Fibroblast of lung (primary cell): ENCODE measurements around the gene ARL9. TPM values are rescaled to one million over a fixed set of nuclear protein-coding genes. Genes with fewer than 3 reads are reported as not detected.

ENCODE experiments used
- DNase-seq, 2 donors: peaks; one replicate each; pipeline versions ENCODE4 v3.0.0 to v3.0.0-alpha.2; 2010; ENCODE audit warnings: low read depth in 2 of 2
- H2AFZ ChIP-seq: 2 replicates; pipeline ENCODE4 v1.5.1; 2012; ENCODE audit warnings: low read length, control low read depth, inconsistent platforms
- H3K27ac ChIP-seq: 2 replicates; pipeline ENCODE4 v1.5.1; 2011; ENCODE audit warnings: low read length, control low read depth; ENCODE audit not compliant: insufficient read depth
- H3K27me3 ChIP-seq: 2 replicates; pipeline ENCODE4 v1.5.1; 2011; ENCODE audit warnings: mild to moderate bottlenecking, low read length; ENCODE audit not compliant: control insufficient read depth, insufficient read depth
- H3K36me3 ChIP-seq: 2 replicates; pipeline ENCODE4 v1.5.1; 2011; ENCODE audit warnings: low read length; ENCODE audit not compliant: control insufficient read depth, insufficient read depth
- H3K4me1 ChIP-seq: 2 replicates; pipeline ENCODE4 v1.5.1; 2011; ENCODE audit warnings: low read length; ENCODE audit not compliant: control insufficient read depth, insufficient read depth; ENCODE audit errors: extremely low read depth
- H3K4me2 ChIP-seq: 2 replicates; pipeline ENCODE4 v1.5.1; 2011; ENCODE audit warnings: low read length, control low read depth; ENCODE audit not compliant: insufficient read depth; ENCODE audit errors: extremely low read depth
- H3K4me3 ChIP-seq, 4 experiments: fragments of 200-600 bp in 1 of 4; sonication (generic) in 1 of 4; replicated peaks in 1 of 4; 2 replicates each; pipeline ENCODE4 v1.5.1; 2011 to 2016; ENCODE audit warnings: low read length in 4 of 4, low read depth in 3 of 4, mild to moderate bottlenecking in 3 of 4, control low read depth in 2 of 4, inconsistent platforms in 1 of 4, mixed read lengths in 1 of 4; ENCODE audit not compliant: insufficient read depth in 1 of 4; ENCODE audit errors: control extremely low read depth in 1 of 4
- H3K79me2 ChIP-seq: 2 replicates; pipeline ENCODE4 v1.5.1; 2012; ENCODE audit warnings: mild to moderate bottlenecking, low read length, inconsistent platforms; ENCODE audit not compliant: control insufficient read depth, insufficient read depth
- H3K9ac ChIP-seq: 2 replicates; pipeline ENCODE4 v1.5.1; 2011; ENCODE audit warnings: mild to moderate bottlenecking, low read length, control low read depth; ENCODE audit not compliant: insufficient read depth
- H3K9me3 ChIP-seq: 2 replicates; pipeline ENCODE4 v1.5.1; 2012; ENCODE audit warnings: low read depth, low read length; ENCODE audit not compliant: control insufficient read depth, insufficient read depth
- H4K20me1 ChIP-seq: 2 replicates; pipeline ENCODE4 v1.5.1; 2011; ENCODE audit warnings: low read length; ENCODE audit not compliant: control insufficient read depth, insufficient read depth; ENCODE audit errors: extremely low read depth
- EZH2 ChIP-seq: IDR thresholded peaks from 2 replicates; pipeline ENCODE4 v1.5.1; 2012; ENCODE audit warnings: low read length, control low read depth, mild to moderate bottlenecking; ENCODE audit errors: missing control alignments
- polyA plus RNA-seq, 2 donors: library from polyadenylated mRNA; depleted of rRNA in 1 of 2; stranded (reverse) in 1 of 2; unstranded in 1 of 2; fragments of >200 nt; gene quantifications; 2 replicates each; pipeline ENCODE4 v1.2.1, GENCODE V29; 2011 to 2012; ENCODE audit warnings: missing spikeins in 1 of 2
- total RNA-seq: library from RNA; depleted of rRNA; stranded (reverse); fragments of >200 nt; gene quantifications from 2 replicates; pipeline ENCODE4 v1.2.1, GENCODE V29; 2014
- TF ChIP-seq, protein P1 (sequence below), 2 donors: IDR thresholded peaks in 1 of 2; conservative IDR thresholded peaks in 1 of 2; 1 replicate in 1 of 2; 2 replicates in 1 of 2; pipeline ENCODE4 v1.5.1; 2011 to 2012; ENCODE audit warnings: low read length in 2 of 2, control low read depth in 1 of 2, inconsistent platforms in 1 of 2, low read depth in 1 of 2, mild to moderate bottlenecking in 1 of 2

ARL9 gene
- total and polyA plus RNA-seq, 2 donors (not counting 1 experiment from before 2014, with no cell fraction given) = 0.62 to 0.83 TPM

DNA sequence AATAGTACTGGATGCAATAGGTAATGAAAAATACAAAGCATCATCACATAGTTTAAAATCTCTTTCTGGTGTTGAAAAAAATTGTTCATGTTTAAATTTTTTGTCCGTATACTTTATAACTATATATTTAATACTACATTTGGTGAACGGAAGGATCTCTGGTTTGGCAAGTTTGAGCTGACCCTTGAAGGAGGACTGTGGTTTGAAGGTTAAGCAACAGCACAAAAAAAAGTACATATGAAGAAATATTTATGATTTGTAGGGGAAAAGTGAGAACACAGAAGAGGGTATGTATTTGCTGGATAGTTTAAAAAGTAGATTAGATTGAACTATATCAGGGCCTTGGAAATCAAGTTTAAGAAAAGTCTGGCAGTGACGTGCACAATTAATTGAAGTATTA lies 24.9 kb upstream of the ARL9 start:
- Histone ChIP-seq H4K20me1 (no peaks in the 10 kb centered on the region), H3K27me3 (no peaks in the 10 kb centered on the region), H2AFZ (no peak overlapping the region), H3K4me1 (no peaks in the 10 kb centered on the region), H3K27ac (no peak overlapping the region), H3K79me2 (no peaks in the 10 kb centered on the region), H3K4me3 (no peak overlapping the region), H3K9ac (no peak overlapping the region), H3K36me3 (peaks cover 4% of the 10 kb centered on the region), H3K9me3 (no peaks in the 10 kb centered on the region), H3K4me2 (no peak overlapping the region)
- no peak for TF ChIP-seq EZH2
- TF ChIP-seq, protein P1, sequence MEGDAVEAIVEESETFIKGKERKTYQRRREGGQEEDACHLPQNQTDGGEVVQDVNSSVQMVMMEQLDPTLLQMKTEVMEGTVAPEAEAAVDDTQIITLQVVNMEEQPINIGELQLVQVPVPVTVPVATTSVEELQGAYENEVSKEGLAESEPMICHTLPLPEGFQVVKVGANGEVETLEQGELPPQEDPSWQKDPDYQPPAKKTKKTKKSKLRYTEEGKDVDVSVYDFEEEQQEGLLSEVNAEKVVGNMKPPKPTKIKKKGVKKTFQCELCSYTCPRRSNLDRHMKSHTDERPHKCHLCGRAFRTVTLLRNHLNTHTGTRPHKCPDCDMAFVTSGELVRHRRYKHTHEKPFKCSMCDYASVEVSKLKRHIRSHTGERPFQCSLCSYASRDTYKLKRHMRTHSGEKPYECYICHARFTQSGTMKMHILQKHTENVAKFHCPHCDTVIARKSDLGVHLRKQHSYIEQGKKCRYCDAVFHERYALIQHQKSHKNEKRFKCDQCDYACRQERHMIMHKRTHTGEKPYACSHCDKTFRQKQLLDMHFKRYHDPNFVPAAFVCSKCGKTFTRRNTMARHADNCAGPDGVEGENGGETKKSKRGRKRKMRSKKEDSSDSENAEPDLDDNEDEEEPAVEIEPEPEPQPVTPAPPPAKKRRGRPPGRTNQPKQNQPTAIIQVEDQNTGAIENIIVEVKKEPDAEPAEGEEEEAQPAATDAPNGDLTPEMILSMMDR (conservative IDR thresholded peaks at IDR 0.05 in 1 of 2, IDR thresholded peaks at IDR 0.05 in 1 of 2; ENCODE audit: low read depth in 1 of 2, low read length in 2 of 2) = no peak
- no peak for DNase-seq

DNA sequence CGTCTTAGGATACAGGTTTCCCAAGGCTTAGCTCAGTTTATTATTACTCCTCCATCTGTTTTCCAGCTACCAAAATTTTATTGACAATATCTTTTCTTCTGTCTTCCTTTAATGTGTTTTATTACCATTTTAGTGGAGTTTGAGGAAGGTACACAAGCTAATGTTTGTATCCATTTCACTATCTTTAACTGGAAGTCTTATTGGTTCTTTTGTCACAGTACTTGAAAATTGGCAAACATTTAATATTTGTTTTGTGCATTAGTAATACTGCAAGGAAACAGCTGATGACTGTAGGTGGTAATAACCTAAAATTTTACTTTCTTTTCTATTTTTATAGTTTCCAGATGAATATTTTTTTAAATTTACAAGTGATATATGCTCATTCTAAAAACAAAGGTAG lies 9.3 kb upstream of the ARL9 start:
- TF ChIP-seq EZH2 = no peak
- TF ChIP-seq, protein P1 (conservative IDR thresholded peaks at IDR 0.05 in 1 of 2, IDR thresholded peaks at IDR 0.05 in 1 of 2; ENCODE audit: low read depth in 1 of 2, low read length in 2 of 2) = no peak
- Histone ChIP-seq H3K4me1 (no peaks in the 10 kb centered on the region), H3K79me2 (no peaks in the 10 kb centered on the region), H3K27me3 (no peaks in the 10 kb centered on the region), H4K20me1 (no peaks in the 10 kb centered on the region), H3K27ac (no peak overlapping the region), H3K9me3 (no peaks in the 10 kb centered on the region), H3K4me3 (no peak overlapping the region), H3K9ac (no peak overlapping the region), H3K4me2 (no peak overlapping the region), H3K36me3 (peaks cover 3% of the 10 kb centered on the region), H2AFZ (no peak overlapping the region)
- DNase-seq = no peak

DNA sequence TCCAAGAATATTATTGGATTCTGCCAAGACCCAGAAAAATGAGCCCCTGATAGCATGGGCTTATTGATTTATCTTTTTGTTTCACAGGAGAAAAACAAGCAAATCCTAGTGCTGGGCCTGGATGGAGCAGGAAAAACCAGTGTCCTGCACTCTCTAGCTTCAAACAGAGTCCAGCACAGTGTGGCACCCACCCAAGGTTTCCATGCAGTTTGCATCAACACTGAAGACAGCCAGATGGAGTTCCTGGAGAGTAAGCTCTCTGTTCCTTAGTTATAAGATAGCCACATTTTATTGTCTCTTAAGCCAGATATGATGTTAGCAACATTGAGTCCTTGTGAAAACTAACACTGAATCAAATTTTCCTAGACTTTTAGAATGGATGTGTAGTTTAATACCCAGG lies 5.5 kb downstream of the ARL9 start:
- TF ChIP-seq, protein P1 (conservative IDR thresholded peaks at IDR 0.05 in 1 of 2, IDR thresholded peaks at IDR 0.05 in 1 of 2; ENCODE audit: low read depth in 1 of 2, low read length in 2 of 2) = no peak
- no peak for TF ChIP-seq EZH2
- no peaks in the 10 kb centered on the region for H3K79me2 ChIP-seq
- H3K4me1 ChIP-seq = peaks cover 2% of the 10 kb centered on the region
- no peak overlapping the region for H3K4me3 ChIP-seq
- no peak overlapping the region for H3K9ac ChIP-seq
- DNase-seq = no peak
- no peak overlapping the region for H3K27ac ChIP-seq
- H4K20me1 ChIP-seq = no peaks in the 10 kb centered on the region
- H2AFZ ChIP-seq = no peak overlapping the region
- H3K36me3 ChIP-seq = no peaks in the 10 kb centered on the region
- no peaks in the 10 kb centered on the region for H3K27me3 ChIP-seq
- no peak overlapping the region for H3K4me2 ChIP-seq
- no peaks in the 10 kb centered on the region for H3K9me3 ChIP-seq
